GM12891 (cell line): ENCODE measurements around the gene SPA17.

Source experiments
- DNase-seq: peaks from one replicate; pipeline ENCODE4 v3.0.0; 2011; ENCODE audit warnings: low spot score; ENCODE audit not compliant: insufficient read length
- FAIRE-seq: peaks from 2 replicates; lab custom pipeline; 2011; peaks lifted over from hg19 to GRCh38; lab: Jason Lieb, UNC
- PAX5 ChIP-seq: IDR thresholded peaks from 2 replicates; pipeline ENCODE4 v1.6.1; 2011; ENCODE audit warnings: low read length, moderate library complexity, mild to moderate bottlenecking; ENCODE audit not compliant: insufficient read depth, severe bottlenecking
- POLR2A ChIP-seq: IDR thresholded peaks from 2 replicates; pipeline ENCODE4 v1.6.1; 2011; ENCODE audit warnings: low read depth, low read length, control low read depth
- POLR2AphosphoS5 ChIP-seq: IDR thresholded peaks from 2 replicates; pipeline ENCODE4 v1.6.1; 2011; ENCODE audit warnings: low read depth, low read length, control low read depth
- POU2F2 ChIP-seq: IDR thresholded peaks from 2 replicates; pipeline ENCODE4 v1.6.1; 2011; ENCODE audit warnings: low read depth, mild to moderate bottlenecking, control low read depth, low read length, moderate library complexity
- SPI1 ChIP-seq: IDR thresholded peaks from 2 replicates; pipeline ENCODE4 v1.6.1; 2011; ENCODE audit warnings: low read depth, low read length, control low read depth
- TAF1 ChIP-seq: IDR thresholded peaks from 2 replicates; pipeline ENCODE4 v1.6.1; 2011; ENCODE audit warnings: low read depth, low read length, control low read depth

Gene SPA17

DNA sequence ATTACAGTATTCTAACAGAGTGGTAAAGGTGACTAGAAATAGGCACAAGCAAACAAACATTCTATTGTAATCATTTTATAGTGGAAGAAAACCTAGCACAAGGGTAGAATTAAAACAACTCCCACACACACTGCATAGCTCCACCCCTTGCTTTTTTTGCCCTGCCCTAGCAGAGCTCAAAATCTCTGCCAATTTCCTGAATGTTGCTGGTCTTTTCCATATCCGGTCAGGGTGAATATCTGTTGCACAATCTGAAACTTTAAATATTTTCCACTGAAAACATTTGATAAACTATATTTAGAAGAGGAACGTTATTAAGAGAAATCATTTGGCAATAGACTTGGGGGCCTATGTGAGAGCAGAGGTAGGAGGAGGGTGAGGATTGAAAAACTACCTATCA lies 2.7 kb downstream of the SPA17 start:
- TF ChIP-seq PAX5 (no peak), POU2F2 (no peak), POLR2A (no peak), SPI1 (no peak), POLR2AphosphoS5 (no peak)
- no peak for DNase-seq
- no peak for FAIRE-seq

DNA sequence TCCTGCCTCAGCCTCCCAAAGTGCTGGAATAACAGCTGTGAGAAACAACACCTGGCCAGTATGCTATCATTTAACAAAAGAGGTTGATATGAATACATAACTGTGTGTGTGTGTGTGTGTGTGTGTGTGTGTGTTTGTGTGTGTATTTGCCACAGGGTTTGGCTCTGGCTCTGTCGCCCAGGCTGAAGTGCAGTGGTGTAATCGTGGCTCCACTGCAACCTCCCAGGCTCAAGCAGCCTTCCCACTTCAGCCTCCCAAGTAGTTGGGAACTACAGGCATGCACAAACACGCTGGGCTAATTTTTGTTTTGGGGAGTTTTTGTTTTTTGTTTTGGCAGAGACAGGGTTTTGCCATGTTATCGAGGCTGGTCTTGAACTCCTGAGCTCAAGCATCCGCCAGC lies 4.7 kb downstream of the SPA17 start:
- DNase-seq (no peak), FAIRE-seq (no peak)
- no peak for TF ChIP-seq POU2F2
- no peak for TF ChIP-seq POLR2A

DNA sequence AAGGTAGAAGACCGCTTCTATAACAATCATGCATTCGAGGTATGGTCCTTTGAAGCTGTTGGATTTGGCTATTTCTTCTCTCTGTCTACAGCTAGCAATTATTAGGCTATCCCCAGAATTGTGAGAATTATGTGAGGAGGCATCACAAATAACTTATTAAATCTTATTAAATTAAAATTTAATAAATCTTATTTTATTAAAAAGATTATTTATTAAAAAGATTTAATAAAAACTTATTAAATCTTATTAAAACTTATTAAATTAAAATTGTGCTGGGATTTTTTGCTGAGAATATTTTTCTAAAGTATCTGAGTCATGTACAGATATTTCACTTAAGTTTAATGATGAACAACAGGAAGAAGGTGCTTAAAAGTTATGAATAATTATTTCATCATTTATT lies 7.7 kb downstream of the SPA17 start:
- DNase-seq (no peak), FAIRE-seq (no peak)
- no peak for TF ChIP-seq SPI1
- no peak for TF ChIP-seq TAF1
- no peak for TF ChIP-seq POLR2A
- TF ChIP-seq POLR2AphosphoS5 = no peak

DNA sequence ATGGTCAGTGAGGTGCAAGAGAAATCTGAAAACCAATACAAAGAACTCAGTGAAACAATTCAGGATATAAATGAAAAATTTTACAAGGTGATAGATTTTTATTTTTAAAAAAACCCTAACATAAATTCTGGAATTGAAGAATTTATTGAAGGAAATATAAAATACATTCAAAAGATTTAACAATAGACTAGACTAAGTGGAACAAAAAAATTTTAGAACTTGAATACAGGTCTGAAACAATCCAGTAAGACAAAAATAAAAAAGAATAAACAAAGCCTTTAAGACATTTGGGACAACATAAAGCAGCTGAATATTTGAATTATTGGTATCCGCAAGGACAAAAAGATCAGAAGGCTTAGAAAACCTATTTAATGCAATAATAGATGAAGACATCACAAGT lies 8.7 kb downstream of the SPA17 start:
- DNase-seq (no peak), FAIRE-seq (no peak)
- no peak for TF ChIP-seq POLR2A

DNA sequence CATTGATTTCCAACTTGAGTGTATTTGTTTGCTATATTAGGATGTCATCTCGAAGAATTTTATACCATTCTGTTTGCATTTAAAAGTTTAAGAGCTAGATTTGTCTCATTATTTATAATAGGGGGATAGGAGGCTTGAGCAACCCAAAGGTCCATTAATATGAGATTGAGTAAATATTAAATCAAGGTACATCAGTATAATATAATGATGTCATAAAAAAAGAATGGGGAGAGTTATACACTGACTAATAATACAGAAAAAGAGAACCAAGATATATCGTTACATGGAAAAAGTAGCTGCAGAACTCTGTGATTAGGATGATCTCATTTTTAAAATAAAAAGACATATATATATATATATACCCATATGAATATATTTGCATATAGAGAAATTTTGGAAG lies 19.4 kb downstream of the SPA17 start:
- DNase-seq (no peak), FAIRE-seq (no peak)
- no peak for TF ChIP-seq SPI1
- TF ChIP-seq POU2F2 = no peak
- TF ChIP-seq PAX5 = no peak
- no peak for TF ChIP-seq TAF1
- TF ChIP-seq POLR2AphosphoS5 = no peak
- TF ChIP-seq POLR2A = no peak

DNA sequence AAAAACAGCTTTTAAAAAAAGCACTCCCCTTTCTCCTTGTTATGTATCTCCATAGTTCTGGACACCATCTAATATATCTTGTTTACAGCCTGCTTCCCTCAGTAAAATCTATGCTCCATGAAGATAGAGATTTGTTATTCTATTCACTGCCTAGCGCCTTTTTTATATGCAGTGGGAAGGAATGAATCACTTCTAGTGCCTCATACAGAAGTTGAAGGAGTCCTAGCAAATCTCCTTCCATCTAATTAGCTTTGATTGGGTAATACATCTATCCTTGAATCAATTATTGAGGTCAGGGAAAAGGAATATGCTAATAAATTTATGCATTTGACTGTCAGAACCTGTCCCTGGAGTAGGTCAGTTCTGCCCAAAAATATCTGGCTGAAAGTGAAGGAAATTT lies 25.8 kb downstream of the SPA17 start:
- FAIRE-seq = no peak
- TF ChIP-seq POU2F2 (no peak), PAX5 (no peak), POLR2AphosphoS5 (no peak), SPI1 (no peak), POLR2A (no peak), TAF1 (no peak)
- no peak for DNase-seq

DNA sequence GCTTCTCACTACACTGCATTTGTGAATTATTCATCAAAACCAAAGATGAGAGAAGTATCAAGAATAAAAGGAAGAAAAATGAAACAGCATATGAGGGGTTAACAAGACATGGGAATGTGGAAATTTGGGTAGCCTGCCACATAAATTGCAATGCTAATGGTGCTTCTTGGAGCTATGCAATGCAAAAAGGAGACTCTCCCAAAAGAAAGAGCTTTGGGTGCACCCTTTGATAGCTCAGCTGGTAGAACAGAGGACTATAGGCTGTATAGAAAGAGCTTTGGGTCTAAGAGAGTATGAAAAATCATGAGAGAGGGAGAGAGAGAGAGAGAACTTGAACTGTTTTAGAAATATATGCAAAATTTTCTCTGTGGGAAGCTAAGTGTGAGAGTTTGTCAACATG lies 26.3 kb downstream of the SPA17 start:
- FAIRE-seq (no peak), DNase-seq (no peak)
- no peak for TF ChIP-seq PAX5
- no peak for TF ChIP-seq TAF1
- no peak for TF ChIP-seq POLR2AphosphoS5
- TF ChIP-seq SPI1 = no peak
- no peak for TF ChIP-seq POU2F2
- no peak for TF ChIP-seq POLR2A

DNA sequence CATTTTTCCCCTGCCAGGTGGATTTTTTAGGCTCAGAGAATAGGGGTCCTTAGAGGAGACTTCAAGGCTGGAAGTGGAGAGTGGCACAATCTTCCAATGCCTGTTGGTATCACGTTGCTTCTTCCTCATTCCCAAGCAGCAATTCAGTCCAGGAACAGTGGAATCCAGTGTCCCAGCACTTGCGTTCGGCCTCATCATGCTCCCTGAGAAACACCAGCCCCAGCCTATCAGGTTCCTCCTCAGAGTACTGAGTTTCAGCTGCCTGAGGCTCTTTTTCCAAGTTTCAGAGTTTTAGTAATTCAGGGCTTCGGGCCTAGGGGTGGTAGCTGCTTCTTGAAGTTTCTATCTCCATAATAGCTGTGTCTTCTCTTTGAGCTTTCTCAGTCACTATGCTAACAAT lies 34.1 kb downstream of the SPA17 start:
- TF ChIP-seq SPI1 = no peak
- no peak for TF ChIP-seq TAF1
- TF ChIP-seq POLR2A = no peak
- TF ChIP-seq PAX5 = no peak
- no peak for TF ChIP-seq POU2F2
- no peak for TF ChIP-seq POLR2AphosphoS5
- FAIRE-seq = no peak
- DNase-seq = no peak

DNA sequence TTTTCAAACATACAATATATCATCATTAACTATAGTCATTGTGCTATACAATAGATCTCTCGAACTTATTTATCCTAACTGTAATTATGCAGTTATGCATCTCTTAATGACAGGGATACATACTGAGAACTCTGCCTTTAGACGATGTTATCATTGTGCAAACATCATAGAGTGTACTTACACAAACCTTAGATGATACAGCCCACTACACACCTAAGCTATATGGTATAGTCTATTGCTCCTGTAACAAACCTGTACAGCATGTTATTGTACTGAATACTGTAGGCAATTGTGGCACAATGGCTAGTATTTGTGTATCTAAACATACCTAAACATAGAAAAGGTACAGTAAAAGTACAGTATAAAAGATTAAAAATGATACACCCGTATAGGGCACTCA lies 38.7 kb downstream of the SPA17 start:
- no peak for DNase-seq
- FAIRE-seq = no peak
- TF ChIP-seq POLR2AphosphoS5 = no peak
- TF ChIP-seq POU2F2 = no peak
- TF ChIP-seq TAF1 = no peak
- TF ChIP-seq POLR2A = no peak
- no peak for TF ChIP-seq PAX5
- no peak for TF ChIP-seq SPI1

DNA sequence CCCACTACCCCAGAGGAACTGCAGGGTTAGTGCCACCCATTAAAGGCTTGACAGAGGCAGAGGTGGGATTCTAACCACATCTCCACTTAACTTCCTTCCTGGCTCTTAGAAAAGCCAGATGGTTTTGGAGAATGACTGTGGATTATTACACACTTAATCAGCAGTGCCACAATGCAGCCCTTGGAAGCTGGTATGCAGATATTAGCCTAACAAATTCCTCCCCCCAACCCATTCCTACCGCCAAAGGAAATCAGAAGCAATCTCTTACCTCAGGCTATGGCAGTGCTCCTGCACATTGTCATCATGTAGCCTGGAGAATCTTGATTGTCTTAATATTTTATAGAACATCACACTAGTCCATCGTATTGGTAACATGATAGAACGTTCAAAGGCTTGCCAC lies 42.9 kb downstream of the SPA17 start:
- TF ChIP-seq POU2F2 = no peak
- DNase-seq (no peak), FAIRE-seq (no peak)

DNA sequence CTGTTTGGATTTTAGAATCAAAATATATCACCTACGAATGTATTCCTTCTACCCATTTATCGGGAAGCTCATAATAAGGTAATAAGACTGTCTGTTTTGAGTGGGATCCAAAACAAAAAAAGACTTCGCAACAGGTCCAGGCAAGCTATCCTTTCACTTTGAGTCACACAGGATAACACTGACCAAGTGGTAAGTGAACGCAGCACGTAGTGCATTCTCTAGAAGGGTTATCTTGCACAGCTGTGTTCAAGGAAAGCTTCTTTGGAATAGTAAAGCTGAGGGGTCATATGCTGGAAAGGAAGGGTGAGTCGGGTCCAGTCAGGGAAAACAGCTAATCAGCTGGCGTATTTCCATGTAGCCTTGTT lies 43.7 kb downstream of the SPA17 start:
- FAIRE-seq (peak; percentile 40), DNase-seq (no peak)
- TF ChIP-seq PAX5 (no peak), POLR2AphosphoS5 (no peak), POU2F2 (no peak), SPI1 (no peak), POLR2A (no peak), TAF1 (no peak)
